ENCODE results near the gene ELMO2.
"Not testable (repeated sequence)": the region's sequence is repeated elsewhere in the genome, so short reads cannot be mapped to it uniquely, and the experiment has no call there.

ELMO2 gene

DNA sequence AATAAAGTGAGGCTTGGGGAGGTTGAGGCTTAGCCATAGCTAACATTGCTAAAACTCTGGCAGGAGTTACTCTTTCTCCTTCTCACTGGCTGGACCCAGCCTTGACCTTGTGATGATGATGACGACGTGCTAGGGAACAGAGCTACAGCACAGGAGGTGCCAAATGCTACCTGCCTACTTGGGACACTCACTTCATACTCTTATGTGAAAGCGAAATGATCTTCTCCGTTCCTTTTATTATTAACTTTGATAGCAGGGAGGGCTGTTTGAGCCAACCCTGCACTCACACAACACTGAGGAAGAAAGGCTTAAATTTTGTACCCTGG, 1.2 kb upstream of the ELMO2 start:
- DNase-seq (ENCODE audit: low read depth in 1 of 2, low spot score in 1 of 2) = no peak

DNA sequence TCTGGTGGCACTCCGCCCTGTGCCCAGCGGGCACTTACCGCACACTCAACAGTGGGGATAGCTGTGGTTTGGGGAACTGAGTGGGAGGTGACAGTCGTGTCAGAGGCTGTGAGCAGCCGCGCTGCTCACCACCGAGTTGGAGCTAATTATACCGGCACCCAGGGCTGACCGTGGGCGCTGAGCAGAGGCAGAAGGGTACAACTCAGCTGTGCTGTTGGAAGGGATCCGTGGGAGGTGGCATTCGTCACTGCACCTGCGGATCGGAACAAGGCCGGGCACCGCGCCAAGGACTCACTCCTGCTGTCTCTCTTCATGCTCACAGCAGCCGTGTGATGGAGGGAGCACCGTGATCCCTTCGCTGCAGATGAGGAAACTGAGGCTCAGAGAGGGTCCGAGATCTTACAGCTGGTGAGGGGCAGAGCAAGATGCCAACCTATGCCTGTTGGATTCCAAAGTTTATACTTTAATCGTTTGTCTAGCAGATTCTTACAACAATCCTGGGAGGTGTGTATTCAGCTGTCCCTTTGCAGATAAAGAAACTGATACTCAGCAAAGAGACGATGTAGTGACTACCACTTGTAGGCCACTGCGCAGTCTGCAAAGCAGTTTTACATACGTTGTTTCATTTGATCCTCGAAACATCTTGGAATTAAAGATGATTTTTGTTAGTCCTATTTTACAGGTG, 713 bp upstream of the ELMO2 start:
- DNase-seq (ENCODE audit: low read depth in 1 of 2, low spot score in 1 of 2) = peak; percentile 73 to 77

DNA sequence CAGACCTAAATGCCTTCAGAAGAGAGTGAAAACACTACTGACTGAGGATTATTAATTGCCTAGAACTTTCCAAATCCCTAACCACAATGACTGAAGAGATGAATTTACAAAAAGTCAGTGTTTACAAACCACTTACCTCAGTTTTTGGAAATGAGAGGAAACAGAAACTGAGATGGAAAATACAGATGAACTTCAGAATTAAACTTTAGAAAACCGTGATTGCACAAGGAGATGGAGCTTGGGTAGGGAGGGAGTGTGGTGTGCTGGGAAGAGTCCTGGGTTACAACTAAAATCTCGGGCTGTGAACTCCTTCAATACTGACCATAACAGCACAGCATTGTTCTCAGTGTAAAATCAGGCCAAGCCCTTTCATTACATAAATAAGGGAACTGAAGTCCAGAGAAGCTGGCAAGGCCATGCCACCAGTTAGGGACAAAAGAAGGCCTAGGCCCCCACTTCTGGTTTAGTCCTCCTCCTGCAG, 4.0 kb downstream of the ELMO2 start:
- no peak for DNase-seq (ENCODE audit: low read depth in 1 of 2, low spot score in 1 of 2)

DNA sequence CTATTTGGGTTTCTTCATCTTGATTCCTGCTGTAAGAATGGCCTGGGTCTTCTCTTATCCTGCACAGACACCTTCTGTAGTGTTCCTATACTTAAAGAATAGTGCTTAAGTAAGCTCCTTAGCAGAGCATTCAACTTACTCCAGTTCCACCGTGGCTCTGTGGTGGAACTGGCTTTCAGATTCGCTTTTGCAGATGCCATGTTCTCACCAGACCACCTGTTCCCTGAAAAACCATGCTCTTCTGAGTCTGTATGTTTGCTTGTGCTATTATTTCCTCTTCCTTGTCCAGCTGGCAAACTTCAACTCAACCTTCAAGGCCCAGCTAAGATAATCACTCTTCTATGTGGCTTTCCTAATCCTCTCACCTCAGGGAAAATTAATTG, 4.9 kb downstream of the ELMO2 start:
- no peak for DNase-seq (ENCODE audit: low read depth in 1 of 2, low spot score in 1 of 2)

- no peak for DNase-seq (ENCODE audit: low read depth in 1 of 2, low spot score in 1 of 2)
These were observed 5.5 kb downstream of the ELMO2 start for GRCh38 chr20:46400828-46401477.

DNA sequence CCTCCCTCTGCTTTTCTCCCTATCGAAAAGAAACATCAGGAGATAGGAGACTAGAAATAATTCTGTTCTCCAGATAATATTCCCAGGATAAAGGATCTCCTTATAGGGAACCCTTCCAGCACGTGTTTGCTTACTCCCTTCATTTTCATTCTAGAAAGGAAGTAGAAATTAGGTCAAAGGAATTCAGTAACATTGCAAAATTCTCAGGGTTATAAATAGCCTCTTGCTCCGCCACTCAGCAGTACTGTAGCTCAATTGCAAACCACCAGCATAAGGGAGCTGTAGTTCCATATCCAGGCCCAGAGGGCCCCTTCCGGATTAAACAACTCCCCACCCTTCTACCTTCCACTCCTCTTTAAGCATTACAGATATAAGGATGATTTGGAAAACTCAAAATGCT, 6.2 kb downstream of the ELMO2 start:
- DNase-seq (ENCODE audit: low read depth in 1 of 2, low spot score in 1 of 2) = no peak

- DNase-seq (ENCODE audit: low read depth in 1 of 2, low spot score in 1 of 2) = no peak
These were observed 7.0 kb downstream of the ELMO2 start for GRCh38 chr20:46399401-46399800.

DNA sequence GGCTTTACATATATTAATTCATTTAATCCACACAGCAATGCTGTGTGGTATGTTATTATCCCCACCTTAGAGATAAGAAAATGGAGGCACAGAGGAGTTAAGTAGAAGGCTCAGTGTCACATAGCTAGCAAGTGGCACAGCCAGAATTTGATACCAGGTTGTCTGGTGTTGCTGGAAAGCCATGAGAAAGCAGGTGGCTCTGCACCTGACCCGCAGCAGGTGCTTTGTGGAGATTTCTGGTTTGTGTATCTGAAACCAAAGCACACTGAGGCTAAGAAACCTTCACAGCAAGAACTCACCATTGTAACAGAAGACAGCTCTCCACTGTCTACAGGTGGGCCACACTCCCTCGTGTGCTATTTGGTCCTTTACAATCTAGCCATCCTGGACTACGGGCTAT, 7.5 kb downstream of the ELMO2 start:
- no peak for DNase-seq (ENCODE audit: low read depth in 1 of 2, low spot score in 1 of 2)

GRCh38 chr20:46396052-46396740, 10.2 kb downstream of the ELMO2 start:
- no peak for DNase-seq (ENCODE audit: low read depth in 1 of 2, low spot score in 1 of 2)

DNA sequence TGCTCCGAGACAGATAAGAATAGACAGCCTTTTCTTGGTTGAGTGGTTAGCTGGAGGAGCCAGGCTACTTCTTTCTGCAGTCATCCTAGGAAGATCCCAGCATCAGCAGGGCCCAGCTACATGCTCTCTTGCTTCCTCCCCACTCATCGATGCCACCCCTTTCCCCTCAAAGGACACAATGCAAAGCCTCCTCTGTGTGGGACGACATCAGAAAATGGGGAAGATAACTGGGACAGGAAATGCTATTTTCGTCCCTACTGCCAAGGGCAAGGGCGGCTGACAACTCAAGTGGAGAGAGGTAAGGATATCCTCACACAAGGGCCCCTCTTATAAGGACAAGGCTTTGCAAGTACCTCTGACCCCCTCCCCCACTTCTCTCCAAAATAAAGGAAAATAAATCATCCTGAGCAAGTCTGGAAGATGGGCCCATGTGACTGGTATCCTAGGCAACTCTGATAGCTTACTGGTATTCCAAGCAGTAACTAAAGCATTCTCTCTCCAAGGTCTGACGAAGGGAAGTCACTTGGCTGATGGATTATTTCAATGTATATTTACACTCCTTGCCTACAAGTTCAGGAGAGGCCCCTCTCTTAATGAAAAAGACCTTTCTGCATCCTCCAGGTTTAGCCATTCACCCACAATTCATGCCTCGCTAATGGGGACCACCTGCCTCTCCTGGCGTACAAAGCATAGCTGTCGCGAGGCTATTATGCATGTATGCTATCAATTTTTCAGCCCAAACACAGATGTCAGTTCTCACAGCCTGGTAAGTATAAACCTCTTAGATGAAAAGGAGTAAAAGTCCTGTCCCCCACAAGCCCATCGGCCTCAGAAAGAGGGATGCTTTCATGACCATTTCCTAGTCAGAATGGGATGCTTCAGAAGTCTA, 11.3 kb downstream of the ELMO2 start:
- DNase-seq (ENCODE audit: low read depth in 1 of 2, low spot score in 1 of 2) = no peak

GRCh38 chr20:46393967-46394366, 12.4 kb downstream of the ELMO2 start:
- no peak for DNase-seq (ENCODE audit: low read depth in 1 of 2, low spot score in 1 of 2)

DNA sequence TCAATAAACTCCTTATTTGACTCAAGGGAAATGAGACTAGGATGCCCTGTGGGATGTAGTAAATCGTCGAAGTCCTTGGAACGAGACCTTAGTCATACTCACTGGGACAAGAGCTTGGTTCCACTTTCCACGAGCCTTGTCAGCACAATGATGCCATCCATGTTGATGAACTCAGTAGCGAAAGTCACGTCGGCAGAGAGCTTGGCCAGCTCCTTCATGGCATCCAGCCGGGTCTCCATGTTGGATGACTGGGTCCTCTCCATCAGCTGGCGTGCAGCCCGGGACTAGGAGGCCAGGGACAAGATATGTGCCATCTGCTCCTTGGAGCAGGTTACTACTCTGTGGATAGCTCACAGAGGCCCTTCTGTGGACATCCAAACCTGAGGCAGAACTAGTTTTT, 17.5 kb downstream of the ELMO2 start:
- no peak for DNase-seq (ENCODE audit: low read depth in 1 of 2, low spot score in 1 of 2)

DNA sequence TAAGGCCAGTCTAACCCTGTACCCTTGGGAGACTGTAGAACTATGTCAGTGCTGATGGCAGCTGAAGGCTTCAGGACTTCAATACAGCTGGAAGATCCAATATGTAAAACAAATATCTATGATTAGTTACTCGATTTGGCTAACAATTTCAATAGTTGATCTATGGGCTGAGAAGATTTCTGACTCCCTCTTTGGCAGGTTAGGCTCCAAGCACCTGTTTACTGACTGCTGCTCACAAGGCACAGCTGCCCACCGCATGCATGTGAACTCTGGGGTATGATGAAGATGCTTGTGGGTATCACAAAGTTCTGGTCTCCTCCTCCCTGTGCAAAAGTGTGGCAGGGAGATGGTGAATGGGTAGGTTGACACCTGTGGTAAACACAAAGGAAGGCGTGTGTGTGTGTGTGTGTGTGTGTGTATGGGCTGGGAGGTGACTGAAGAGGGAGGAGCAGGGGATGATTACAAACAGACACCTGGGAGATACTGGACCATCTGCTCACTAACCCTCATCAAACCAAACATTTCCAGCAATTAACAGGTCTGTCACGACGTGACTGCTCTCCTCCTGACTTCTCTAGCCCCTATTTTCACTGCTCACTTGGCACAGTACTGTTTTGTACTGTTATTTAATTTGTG, 18.1 kb downstream of the ELMO2 start:
- DNase-seq (ENCODE audit: low read depth in 1 of 2, low spot score in 1 of 2) = no peak

GRCh38 chr20:46387054-46387453, 19.4 kb downstream of the ELMO2 start:
- not testable (repeated sequence) for DNase-seq (ENCODE audit: low read depth in 1 of 2, low spot score in 1 of 2)

DNA sequence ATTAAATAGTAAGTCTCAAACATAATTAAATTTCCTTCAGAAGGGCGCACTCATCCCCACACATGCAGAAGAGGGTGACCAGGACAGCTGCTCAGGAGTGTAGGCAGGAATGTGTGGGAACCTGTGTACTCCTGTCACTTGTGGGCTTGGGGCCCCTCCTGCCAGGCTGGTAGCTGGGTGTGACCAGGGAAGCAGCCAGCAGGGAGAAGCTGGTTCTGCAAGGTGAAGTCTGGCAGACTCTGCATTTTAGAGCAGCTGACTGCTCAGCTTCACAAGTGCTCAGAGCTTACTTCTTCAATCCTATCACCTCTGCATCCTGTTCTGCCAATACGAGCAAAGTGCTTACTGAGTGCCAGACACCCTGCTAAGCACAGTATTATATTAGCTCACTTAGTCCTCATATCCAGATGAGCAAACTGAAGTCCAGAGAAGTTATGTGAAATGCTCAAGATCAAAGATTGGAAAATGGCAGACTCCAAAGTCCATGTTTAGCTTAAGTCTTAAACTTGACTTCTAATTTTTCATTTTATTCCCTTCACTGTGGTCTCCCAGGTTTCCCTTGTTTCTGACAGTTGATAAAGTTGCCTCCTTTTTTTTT, 27.9 kb downstream of the ELMO2 start:
- no peak for DNase-seq (ENCODE audit: low read depth in 1 of 2, low spot score in 1 of 2)

DNA sequence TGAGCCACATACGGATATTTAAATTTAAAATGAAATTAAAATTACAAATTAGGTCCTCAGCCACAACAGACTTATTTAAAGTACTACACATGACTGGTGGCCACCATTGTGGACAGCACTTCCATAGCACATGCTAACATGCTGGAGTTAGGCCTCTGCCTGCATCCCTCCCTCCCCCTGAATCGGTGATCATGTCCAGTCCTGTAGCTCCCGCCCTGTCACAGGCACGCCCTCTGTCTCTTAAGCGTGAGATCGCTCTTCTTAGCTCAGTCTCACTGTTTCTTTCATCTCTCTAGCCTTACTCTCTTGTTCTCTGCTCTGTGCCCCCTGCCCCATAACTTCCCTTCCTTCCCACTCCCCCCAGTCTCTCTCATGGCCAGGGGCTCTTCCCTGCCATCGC, 28.9 kb downstream of the ELMO2 start:
- no peak for DNase-seq (ENCODE audit: low read depth in 1 of 2, low spot score in 1 of 2)

DNA sequence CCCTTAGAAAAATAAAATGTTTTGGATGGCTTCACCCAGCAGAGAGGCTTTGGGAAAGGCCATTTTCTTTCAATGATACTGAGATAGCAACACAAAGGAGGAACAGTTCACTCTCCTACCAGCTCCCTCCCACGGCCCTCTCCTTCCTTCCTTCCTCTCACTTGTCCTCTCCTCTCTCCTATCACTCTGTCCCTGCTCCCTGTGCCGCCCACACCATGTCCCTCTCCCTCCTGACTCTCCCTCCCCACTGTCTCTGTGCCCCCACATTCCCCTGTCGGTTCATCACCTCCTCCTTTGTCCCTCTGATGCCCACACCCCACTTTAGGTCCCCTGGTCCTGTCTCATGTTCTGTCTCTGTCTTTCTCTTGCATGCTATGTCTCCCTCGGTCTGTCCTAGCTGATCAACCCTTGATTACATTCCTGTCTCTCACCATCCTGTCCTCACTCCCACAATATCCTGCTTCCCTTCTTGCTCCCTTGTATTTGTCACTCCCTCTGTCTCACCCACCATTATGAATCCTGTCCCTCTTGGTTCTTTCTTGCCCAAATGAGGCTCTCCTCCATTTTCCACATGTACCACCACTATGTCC, 30.1 kb downstream of the ELMO2 start:
- DNase-seq (ENCODE audit: low read depth in 1 of 2, low spot score in 1 of 2) = no peak

DNA sequence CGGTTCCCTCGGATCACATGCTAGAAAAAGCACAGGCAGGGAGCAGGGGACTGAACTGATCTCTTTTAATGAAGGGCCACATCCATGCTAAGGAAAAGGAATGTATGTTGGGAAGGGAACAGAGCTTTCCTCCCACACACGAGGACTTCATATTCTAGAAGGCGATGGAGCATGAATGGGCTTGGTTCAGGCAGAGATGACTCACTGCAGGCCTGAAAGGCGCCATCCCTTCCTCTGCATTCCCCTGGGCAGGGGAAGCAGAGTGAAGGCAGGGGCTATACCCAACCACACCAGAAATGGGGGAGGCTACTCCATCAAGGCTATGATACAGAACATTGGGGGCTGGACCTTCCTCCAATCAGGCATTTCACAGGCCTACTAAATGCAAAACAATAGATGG, 30.6 kb downstream of the ELMO2 start:
- no peak for DNase-seq (ENCODE audit: low read depth in 1 of 2, low spot score in 1 of 2)

- no peak for DNase-seq (ENCODE audit: low read depth in 1 of 2, low spot score in 1 of 2)
These were observed 32.0 kb downstream of the ELMO2 start for GRCh38 chr20:46374383-46374782.

- DNase-seq (ENCODE audit: low read depth in 1 of 2, low spot score in 1 of 2) = no peak
These were observed 34.8 kb downstream of the ELMO2 start for GRCh38 chr20:46371656-46372055.

Measured in activated T-helper 1 cell treated with anti-CD3 and anti-CD28 coated beads, Interleukin-2, amount 50 U/mL, for 16 hours (primary cell).